GM20431 (cell line): ENCODE data around the gene PSG4.
"Not testable (repeated sequence)": the region's sequence is repeated elsewhere in the genome, so short reads cannot be mapped to it uniquely, and the experiment has no call there.

Experiments
- in situ Hi-C: fragments of 300-500 bp; cut with MseI, MboI; formaldehyde crosslinking; loops from one replicate; pipeline ENCODE4 v1.15.0; 2020; ENCODE audit warnings: low sequenced_read_pairs; ENCODE audit not compliant: unreplicated experiment

The PSG4 gene

DNA sequence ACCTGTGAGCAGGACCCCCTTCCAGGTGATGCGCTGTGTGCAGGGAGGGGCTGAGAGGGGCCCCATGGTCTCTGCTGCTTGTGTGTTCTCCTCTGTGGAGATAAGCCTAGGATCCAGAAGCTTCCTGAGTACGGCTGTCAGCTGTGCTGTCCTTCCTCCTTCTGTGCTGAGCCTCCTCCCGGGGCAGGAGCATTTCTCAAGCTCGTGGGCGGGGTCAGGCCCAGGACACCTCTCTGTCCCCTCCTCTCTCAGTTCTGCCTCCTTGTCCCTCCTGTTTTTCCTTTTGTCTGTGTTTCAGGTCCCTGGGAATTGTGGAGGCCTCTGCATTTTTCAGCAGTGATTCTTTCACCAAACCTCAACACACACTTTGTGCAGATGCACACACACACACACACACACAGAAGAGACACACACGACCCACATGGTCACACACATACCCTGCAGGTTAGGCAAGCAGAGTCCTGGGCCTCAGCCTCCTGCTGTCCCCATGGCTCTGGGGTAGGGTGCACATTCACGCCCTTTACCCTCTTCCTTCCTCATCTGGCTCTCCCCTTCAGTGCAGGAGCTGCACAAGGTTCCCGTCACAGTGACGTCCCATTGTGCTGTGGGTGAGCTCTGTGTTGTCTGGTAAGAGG is at the start of gene PSG4:
Gene PSG4, minus strand, starts transcription at position 168 of the 635 bp plus-strand sequence. Its CDS starts 102 bp downstream, at position 66.
- in situ Hi-C loops = not testable (repeated sequence)

DNA sequence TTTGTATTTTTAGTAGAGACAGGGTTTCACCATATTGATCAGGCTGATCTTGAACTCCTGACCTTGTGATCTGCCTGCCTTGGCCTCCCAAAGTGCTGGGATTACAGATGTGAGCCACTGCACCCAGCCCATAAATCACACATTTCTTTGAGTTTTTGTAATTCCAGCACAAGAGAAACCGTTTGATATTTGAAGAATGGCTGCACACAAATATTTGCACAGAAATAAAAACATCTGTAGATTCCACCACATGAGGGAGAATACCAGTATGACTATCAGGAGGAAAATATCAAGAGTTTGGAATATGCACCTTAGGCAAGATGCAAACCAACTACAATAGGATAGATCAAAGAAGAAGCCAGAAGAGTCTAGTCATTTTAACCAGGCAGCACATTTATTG is 46.0 kb upstream of the PSG4 start:
- in situ Hi-C loops = not testable (repeated sequence)

DNA sequence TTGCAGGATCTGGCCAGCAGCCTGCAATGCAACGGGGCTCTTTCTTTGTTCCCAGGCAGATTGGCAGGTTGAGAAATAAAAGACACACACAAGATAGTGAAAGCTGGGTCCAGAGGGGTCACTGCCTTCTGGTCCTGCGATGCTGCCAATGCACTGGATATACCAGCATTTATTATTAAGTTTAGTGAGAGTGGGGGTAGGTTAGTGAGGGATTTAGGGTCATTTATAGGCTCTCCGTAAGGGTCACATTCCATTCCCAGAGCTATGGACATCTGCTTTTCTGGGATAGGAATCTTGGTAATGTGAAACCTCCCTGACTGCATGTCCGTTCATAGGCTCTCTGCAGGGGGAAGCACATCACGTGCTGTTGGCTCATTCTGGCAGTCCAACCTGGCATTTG is 44.9 kb upstream of the PSG4 start:
- in situ Hi-C loops = not testable (repeated sequence)

DNA sequence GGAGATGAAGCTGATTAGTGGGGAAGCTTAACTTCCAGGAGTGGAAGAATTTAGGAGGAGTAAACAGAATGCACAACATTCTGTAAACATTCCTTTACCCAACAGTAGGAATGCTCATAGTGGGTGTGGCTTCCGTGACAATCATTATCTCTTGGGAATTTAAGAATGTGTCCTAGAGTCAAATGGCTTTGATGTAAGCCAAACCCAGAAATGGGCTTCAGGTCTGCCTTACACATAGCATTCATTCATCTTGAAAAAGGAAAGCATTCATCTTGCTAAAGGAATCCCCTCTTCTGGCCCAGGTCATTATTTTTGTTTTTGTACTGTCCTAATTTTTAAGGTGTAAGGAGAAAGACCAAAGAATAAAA is 43.2 kb upstream of the PSG4 start:
- in situ Hi-C loops = not testable (repeated sequence)

DNA sequence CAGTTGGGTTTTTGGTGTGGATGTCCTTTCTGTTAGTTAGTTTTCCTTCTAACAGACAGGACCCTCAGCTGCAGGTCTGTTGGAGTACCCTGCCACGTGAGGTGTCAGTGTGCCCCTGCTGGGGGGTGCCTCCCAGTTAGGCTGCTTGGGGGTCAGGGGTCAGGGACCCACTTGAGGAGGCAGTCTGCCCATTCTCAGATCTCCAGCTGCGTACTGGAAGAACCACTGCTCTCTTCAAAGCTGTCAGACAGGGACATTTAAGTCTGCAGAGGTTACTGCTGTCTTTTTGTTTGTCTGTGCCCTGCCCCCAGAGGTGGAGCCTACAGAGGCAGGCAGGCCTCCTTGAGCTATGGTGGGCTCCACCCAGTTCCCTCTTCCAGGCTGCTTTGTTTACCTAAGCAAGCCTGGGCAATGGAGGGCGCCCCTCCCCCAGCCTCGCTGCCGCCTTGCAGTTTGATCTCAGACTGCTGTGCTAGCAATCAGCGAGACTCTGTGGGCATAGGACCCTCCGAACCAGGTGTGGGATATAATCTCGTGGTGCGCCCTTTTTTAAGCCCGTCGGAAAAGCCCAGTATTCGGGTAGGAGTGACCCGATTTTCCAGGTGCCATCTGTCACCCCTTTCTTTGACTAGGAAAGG is 41.9 kb upstream of the PSG4 start:
- in situ Hi-C loops = not testable (repeated sequence)

DNA sequence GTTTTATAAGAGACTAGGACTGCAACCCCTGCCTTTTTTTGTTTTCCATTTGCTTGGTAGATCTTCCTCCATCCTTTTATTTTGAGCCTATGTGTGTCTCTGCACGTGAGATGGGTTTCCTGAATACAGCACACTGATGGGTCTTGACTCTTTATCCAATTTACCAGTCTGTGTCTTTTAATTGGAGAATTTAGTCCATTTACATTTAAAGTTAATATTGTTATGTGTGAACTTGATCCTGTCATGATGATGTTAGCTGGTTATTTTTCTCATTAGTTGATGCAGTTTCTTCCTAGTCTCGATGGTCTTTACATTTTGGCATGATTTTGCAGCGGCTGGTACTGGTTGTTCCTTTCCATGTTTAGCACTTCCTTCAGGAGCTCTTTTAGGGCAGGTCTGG is 40.4 kb upstream of the PSG4 start:
- in situ Hi-C loops = not testable (repeated sequence)

DNA sequence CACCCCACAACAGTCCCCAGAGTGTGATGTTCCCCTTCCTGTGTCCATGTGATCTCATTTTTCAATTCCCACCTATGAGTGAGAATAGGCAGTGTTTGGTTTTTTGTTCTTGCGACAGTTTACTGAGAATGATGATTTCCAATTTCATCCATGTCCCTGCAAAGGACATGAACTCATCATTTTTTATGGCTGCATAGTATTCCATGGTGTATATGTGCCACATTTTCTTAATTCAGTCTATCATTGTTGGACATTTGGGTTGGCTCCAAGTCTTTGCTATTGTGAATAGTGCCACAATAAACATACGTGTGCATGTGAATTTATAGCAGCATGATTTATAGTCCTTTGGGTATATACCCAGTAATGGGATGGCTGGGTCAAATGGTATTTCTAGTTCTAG is 36.8 kb upstream of the PSG4 start:
- in situ Hi-C loops = not testable (repeated sequence)

DNA sequence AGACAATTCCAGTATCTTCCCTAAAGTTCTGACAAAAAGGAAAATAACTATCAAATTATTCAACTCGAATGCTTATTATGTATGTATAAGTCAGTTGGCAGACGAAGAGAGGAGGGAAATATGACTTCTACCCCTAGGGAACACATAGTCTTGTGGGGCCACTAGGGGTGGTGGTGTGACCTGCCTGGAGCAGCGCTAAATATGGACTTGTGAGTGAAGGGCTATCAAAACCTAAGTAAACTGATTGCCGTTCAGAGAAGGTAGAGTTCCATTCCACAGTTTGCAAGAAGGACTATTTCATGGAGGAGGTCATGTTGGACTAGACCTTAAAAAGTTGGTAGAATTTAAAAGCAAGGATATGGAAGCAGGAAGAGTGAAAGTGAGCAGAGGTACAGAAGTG is 32.8 kb upstream of the PSG4 start:
- in situ Hi-C loops = not testable (repeated sequence)

DNA sequence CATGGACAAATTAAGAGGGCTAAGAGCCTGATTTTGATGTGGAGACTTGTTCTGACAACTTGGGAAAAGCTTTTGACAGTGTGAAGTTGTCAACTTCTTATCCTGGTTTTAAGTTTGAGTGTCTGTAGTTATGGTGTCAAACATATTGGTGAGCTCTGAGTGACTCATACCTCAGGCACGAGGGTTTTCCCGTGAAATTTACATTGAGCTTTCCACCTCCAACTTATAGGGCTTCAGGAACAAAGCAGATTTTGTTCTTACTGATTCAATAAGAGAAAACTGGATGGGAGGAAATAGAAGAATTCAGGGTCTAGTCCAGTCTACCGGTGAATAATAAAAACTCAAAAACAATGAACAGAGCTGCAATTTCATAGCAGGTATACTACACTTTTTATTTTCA is 30.2 kb upstream of the PSG4 start:
- in situ Hi-C loops = not testable (repeated sequence)

DNA sequence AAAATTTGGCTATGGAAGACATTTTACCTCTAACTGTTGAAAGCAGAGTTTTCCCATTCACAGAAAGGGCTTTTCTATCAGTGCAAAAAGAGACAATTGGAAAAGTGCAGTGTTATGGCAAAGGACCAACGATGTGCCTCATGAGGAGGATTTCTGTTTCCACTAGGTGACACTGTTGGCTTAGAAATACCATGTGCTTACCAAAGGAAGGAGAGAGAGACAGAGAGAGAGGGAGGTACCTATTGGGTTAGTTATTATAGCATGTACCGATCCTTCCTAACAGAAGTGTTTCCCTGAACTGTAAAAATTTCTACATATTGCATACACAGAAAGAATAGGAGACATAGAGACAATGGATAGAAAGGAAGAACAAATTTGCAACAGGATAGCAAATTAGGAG is 23.9 kb upstream of the PSG4 start:
- in situ Hi-C loops = no loop called here

DNA sequence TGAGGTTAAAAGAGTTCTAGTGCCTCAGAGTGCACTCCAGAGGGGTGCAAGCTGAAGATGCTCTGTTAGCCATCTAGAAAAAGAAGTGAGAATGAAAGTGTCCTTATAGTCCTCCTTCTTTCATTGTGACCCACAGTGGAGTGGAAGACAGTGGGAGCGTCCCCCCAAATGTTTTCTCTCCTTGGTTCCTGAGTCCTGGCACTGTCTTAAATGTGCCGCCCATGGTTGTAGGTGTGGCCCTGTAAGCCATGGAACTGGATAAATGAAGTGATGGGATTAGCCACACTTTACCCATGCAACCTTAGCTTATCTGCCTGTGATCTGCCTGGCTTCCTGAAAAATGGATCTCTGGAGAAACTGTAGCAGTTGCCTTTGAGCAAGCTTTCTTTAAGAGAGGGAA is 23.3 kb upstream of the PSG4 start:
- in situ Hi-C loops = not testable (repeated sequence)

DNA sequence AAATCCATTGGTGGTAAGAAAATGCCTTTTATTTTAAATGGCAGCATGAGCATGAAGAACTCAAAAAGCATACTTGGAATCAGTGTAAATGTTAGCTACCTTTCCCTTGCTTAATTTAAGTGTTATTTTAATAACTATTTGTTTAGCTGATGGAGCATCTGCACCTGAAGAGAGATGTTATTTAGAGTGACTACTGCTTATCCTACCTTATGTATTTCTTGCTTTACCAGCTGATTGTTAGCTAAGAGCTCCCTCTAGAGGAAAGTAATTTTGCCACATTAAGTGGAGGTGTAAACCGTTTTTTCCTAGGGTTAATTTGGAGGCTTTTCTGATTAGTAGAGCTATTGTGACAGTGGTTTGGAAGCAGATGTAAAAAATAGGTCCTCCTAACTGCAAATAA is 21.5 kb upstream of the PSG4 start:
- in situ Hi-C loops = not testable (repeated sequence)

DNA sequence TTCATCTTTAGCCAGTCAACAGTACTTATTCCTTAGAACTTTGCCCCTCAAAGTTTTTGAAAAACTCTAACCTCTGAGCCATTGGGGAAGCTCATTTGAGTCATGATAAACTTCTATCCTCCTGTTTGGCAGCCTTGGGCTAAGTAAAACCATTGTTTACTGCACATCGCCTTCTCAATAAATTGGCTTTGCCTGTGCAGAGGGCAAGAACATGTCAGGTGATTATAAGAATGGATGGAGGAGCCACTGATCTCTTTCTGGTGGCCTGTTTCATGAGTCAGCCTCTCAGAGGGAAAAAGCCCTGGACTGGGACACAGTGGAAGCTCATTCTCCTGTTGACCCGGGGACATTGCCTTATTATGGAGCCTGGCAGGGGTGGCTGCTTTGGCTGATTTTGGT is 19.4 kb upstream of the PSG4 start:
- in situ Hi-C loops = no loop called here

DNA sequence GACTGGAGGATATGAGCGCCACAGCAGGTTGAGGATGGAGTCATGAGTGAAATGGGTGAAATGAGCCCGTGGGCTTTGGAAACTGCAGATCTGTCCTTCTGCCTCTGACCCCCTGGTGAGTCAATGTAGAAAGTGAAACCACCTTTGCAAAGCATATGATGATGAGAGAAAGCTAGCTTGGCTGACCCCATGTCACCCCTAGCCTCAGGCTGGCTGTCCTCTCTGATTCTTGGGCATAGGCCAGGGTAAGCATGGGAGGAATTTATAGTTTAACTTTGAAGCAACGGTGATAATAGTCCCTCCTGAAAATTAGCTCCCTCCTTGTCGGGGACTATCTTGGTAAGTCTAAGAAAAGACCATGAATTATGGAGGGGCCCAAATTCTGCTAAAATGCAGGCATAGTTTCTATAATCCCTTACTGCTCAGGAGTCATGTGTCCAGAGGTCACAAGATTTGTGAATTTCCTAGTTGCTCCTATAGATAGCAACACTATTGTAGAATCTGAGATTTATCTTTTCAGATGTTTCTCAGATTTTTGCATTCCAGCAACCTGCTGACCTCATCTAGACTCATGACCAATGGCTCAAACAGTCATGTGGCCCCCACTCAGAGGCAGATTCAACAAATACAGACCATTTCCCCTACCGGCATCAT is 18.9 kb upstream of the PSG4 start:
- in situ Hi-C loops = not testable (repeated sequence)

DNA sequence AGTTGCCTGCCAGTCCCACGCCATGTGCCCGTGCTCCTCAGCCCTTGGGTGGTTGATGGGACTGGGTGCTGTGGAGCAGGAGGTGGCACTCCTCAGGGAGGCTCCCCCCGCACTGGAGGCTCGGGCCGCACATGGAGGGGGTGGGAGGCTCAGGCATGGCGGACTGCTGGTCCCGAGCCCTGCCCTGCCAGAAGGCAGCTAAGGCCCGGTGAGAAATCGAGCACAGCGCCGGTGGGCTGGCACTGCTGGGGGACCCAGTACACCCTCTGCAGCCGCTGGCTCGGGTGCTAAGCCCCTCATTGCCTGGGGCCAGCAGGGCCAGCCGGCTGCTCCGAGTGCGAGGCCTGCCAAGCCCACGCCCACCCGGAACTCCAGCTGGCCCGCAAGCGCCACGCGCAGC is 16.5 kb upstream of the PSG4 start:
- in situ Hi-C loops = not testable (repeated sequence)

DNA sequence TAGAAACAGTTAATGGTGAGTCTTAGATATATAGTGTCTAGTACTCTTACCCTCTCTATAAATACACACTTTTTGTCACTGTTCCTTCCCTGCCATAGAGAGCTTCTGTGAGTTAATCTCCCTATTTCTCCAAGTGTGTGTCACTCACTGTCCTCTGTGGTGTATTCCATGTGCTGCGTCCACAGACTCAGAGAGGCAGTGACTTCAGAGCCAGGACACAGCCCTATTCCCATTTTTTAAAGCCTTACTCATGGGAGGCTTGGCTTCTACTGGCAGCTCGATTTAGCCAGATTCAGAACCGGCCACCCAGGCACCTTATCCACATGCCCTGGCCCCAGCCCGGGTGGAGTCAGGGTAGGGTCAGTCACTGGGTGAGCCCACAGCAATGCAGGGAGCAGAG is 13.7 kb upstream of the PSG4 start:
- in situ Hi-C loops = not testable (repeated sequence)

DNA sequence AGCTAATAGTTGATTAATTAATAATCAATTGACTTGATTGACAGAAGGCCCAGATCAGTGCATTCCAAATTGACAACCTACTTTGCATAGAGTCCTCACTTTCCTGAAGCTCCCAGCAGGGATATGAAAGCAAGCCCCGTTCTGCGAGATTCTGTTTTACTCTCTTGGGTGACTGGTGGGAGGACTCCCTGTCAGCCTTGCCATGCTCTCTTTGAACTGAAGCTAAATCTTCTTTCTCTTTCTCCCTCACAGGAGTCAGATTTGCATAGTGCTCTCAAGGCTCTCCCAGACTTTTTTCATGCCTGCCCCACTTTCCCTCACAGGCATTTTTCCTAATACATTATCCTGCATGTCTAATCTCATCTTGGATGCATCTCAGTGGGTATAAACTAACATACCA is 10.4 kb upstream of the PSG4 start:
- in situ Hi-C loops = not testable (repeated sequence)

DNA sequence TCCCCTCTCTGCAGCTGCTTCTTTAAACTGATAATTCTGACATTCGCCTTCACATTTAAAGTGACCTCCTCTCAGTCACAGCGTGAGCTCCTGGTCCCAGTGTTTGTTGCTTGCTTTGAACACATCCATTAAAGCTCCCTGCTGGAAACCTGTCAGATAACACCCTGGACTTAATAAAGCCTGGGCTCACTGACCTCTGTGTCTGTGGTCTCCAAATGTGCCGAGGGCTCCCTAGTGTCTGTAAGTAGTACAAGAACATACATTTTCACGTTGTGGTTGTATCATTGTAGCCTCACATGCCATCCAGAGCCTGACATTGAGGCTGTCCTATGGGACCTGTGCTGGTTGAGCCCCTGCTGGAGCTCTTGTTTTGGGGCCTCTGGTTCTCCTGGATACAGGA is 2.6 kb upstream of the PSG4 start:
- in situ Hi-C loops = no loop called here

DNA sequence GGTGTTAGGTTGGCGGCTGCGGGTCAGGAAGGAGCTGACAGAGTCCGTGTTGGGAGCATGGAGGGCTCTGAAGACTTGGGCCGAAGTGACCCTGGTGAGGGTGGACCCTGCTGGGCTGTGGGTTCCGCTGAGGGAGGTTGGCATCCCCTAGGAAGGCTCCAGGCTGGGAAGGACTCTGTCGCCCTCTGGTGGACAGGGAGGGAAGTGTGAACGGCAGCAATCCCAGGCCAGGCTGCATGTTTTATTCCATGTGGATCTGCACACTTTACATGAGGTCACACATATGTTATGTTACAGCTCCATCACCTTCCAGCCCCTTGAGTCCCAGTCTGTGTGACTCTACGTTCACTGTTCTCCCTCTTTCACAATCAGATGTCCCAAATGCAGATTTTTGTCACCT is 1.7 kb upstream of the PSG4 start:
- in situ Hi-C loops = not testable (repeated sequence)

DNA sequence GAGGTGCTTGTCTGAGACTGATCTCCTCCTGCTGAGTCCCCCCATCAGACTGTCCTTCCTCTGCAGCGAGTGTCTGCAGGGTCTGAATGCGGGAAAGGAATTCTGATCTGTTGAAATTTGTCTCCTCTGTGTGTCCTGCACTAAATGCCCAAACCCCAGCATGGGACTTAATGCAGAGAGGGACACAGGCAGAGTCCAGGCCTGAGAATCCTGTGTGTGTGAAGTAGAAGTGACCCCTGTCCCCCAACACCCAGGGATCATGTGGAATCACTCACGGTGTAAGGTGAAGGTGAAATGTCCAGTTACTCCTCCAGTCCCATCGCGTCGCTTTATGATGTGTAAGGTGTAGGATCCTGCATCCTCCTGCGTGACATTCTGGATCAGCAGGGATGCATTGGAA is 1.8 kb downstream of the PSG4 start:
- in situ Hi-C loops = not testable (repeated sequence)

DNA sequence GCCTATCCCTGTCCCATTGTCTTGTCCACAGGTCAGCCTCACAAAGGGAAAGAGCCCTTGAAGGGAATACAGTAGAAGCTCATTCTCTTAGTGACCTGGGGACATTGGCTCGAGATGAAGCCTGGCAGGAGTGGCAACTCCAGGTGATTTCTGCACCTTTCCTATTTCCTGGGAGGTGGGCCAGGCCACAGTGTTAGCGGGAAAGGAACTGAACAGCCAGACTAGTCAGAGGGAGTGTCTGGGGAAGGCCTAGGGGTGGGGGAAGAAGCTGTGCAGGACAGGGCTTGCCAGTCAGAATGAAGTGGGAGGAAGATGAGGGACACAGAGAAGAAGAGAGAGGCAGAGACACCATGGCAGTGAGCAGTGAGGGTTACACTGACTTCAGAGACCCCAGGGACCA is 3.5 kb downstream of the PSG4 start:
- in situ Hi-C loops = not testable (repeated sequence)
